Heart right ventricle (tissue), 16 donors: ENCODE measurements around the gene ANKH. TPM values are rescaled to one million over a fixed set of nuclear protein-coding genes. Genes with fewer than 3 reads are reported as not detected.

Source experiments
- ATAC-seq, 8 donors: fragments of 200-7000 bp; cut with Tn5 transposase; one replicate each; pipeline ENCODE4 v1.9.1; 2020; ENCODE audit warnings: mild to moderate bottlenecking in 8 of 8, moderate library complexity in 8 of 8, moderate number of reproducible peaks in 1 of 8
- DNase-seq, 2 donors: peaks; one replicate each; pipeline ENCODE4 v3.0.0-alpha.2; 2020
- H3K27ac ChIP-seq, 10 donors: fragments of 200-600 bp; sonication (generic) in 2 of 10; one replicate each; pipeline versions ENCODE4 v1.5.0 to v1.8.0; 2020 to 2022; ENCODE audit warnings: mild to moderate bottlenecking in 3 of 10
- H3K27me3 ChIP-seq, 7 donors: fragments of 200-600 bp; one replicate each; pipeline ENCODE4 v1.8.0; 2021 to 2022; ENCODE audit warnings: mild to moderate bottlenecking in 2 of 7
- H3K36me3 ChIP-seq, 9 donors: fragments of 200-600 bp; sonication (generic) in 1 of 9; one replicate each; pipeline versions ENCODE4 v1.5.0 to v1.8.0; 2020 to 2022; ENCODE audit warnings: mild to moderate bottlenecking in 2 of 9
- H3K4me1 ChIP-seq, 9 donors: fragments of 200-600 bp; sonication (generic) in 1 of 9; one replicate each; pipeline versions ENCODE4 v1.5.0 to v1.8.0; 2020 to 2022; ENCODE audit warnings: mild to moderate bottlenecking in 4 of 9
- H3K4me3 ChIP-seq, 10 donors: fragments of 200-600 bp; sonication (generic) in 2 of 10; one replicate each; pipeline versions ENCODE4 v1.5.0 to v1.8.0; 2020 to 2022; ENCODE audit warnings: mild to moderate bottlenecking in 7 of 10, moderate library complexity in 2 of 10
- H3K9me3 ChIP-seq, 11 donors: fragments of 200-600 bp in 10 of 11; sonication (generic) in 2 of 11; one replicate each; pipeline versions ENCODE4 v1.5.0 to v1.8.0; 2013 to 2022; ENCODE audit warnings: mild to moderate bottlenecking in 2 of 11, control low read depth in 1 of 11, moderate library complexity in 1 of 11
- CTCF ChIP-seq, 9 donors: fragments of 200-600 bp; sonication (generic) in 2 of 9; IDR thresholded peaks; one replicate each; pipeline versions ENCODE4 v1.5.0 to v1.8.0; 2021 to 2022; ENCODE audit warnings: antibody characterized with exemption in 9 of 9, mild to moderate bottlenecking in 5 of 9, moderate library complexity in 1 of 9
- WGBS, 2 donors: extraction: QIAGEN DNeasy Blood & Tissue Kit; methylation state at CpG; one replicate each; pipeline ENCODE4 v1.1.7; 2013; ENCODE audit warnings: inconsistent platforms in 1 of 2; 5-methylcytosine and 5-hydroxymethylcytosine counted together
- intact Hi-C, 10 donors: fragments of 100-400 bp; cut with DNase I; formaldehyde crosslinking; loops; one replicate each; pipeline versions ENCODE4 v1.11.1 to v1.14.2; 2022
- polyA plus RNA-seq, 2 donors: library from polyadenylated mRNA; stranded (reverse); fragments of 200-250 nt; gene quantifications; one replicate each; pipeline ENCODE4 v1.2.3, GENCODE V29; 2013
- total RNA-seq, 10 donors: library from RNA; stranded (reverse); fragmentation: NEBNext Ultra II Directional in 3 of 10; extraction: Animal tissue kit (Norgen Biotek cat#: 25700) in 3 of 10; gene quantifications; one replicate each; pipeline versions ENCODE4 v1.2.1 to v1.2.4, GENCODE V29; 2021 to 2023
- donor health status: Arrhythmogenic right ventricular cardiomyopathy.
- donor health status: ischemic (EF 13 %, LVEDD 7.1; RV severe dilation, severe dysfunction).
- donor health status: healthy with polysubstance abuse.
- donor health status: DM: no; HTN: yes; CAD: no.
- donor health status: DM: no; HTN: no; CAD: no.
- donor health status: ischemic (EF 25% LVEDD 6.9; RV normal size, moderate dysfunction).
- donor health status: ischemic (EF 25% LVEDD 5.7; RV mildly dilated, moderate dysfunction).
- donor health status: healthy.
- donor health status: DM: yes; HTN: yes; CAD: no.
- donor health status: Ischemic cardiomyopathy.
- donor health status: ischemic (EF 35%, LVEDD 5.7; RV mildly dilated, moderate dysfunction).
- donor health status: nonischemic (EF 11% LVEDD 7.7; RV severe dilation, severe dysfunction).
- donor health status: DM: yes; HTN: yes; CAD: no.
- donor health status: PGD.
- donor health status: ischemic (EF 29% LVEDD 5.4; RV normal size, mild dysfunction).
- donor health status: nonischemic (EF 23%, LVEDD 6.1; RV moderate dilation, normal function).

ANKH gene
- total and polyA plus RNA-seq, 12 donors: 51.0 to 256 (median 192) TPM

GRCh38 chr5:14869668-14870164 lies 1.9 kb downstream of the ANKH start:
- Histone ChIP-seq H3K36me3 (no peaks in the 10 kb centered on the region), H3K27ac (peak overlapping the region; percentile 54 to 98 (median 90)), H3K27me3 (no peaks in the 10 kb centered on the region), H3K9me3 (no peaks in the 10 kb centered on the region), H3K4me3 (peak overlapping the region; percentile 67 to 98 (median 86)), H3K4me1 (peaks cover 0 to 63% (median 37%) of the 10 kb centered on the region in 9 donors)
- no peak for TF ChIP-seq CTCF (IDR thresholded peaks at IDR 0.05)
- ATAC-seq: peak in 4 of 8 donors; percentile 16 to 43 (median 36)
- 20 to 30% methylated on average over 9 of the region's 9 CpGs for WGBS, 2 donors
- intact Hi-C loops: loop anchor here in 9 of 10 donors (1.0 to 10.0 kb wide), 13 partner anchors 52 to 143 kb away; no protein-coding TSS in a partner anchor
- DNase-seq: no peak

- 70 to 81% methylated on average over 2 of the region's 2 CpGs for WGBS, 2 donors
- intact Hi-C loops: loop anchor here in 4 of 10 donors (5.0 to 10.0 kb wide), 3 partner anchors 52 to 134 kb away; no protein-coding TSS in a partner anchor
- H3K27ac ChIP-seq: peak overlapping the region in 8 of 10 donors; percentile 85 to 98 (median 92)
- no peaks in the 10 kb centered on the region for H3K36me3 ChIP-seq
- no peak for TF ChIP-seq CTCF (IDR thresholded peaks at IDR 0.05)
- ATAC-seq (no peak), DNase-seq (no peak)
- H3K27me3 ChIP-seq: no peaks in the 10 kb centered on the region
- H3K9me3 ChIP-seq: no peaks in the 10 kb centered on the region
- peaks cover 0 to 68% (median 41%) of the 10 kb centered on the region in 9 donors for H3K4me1 ChIP-seq
- peak overlapping the region in 8 of 10 donors; percentile 68 to 97 (median 86) for H3K4me3 ChIP-seq
Observed at GRCh38 chr5:14869233-14869632, 2.3 kb downstream of the ANKH start.

GRCh38 chr5:14868771-14869170 lies 2.8 kb downstream of the ANKH start:
- no peaks in the 10 kb centered on the region for H3K36me3 ChIP-seq
- peaks cover 0 to 71% (median 45%) of the 10 kb centered on the region in 9 donors for H3K4me1 ChIP-seq
- intact Hi-C loops: loop anchor here in 4 of 10 donors (5.0 to 10.0 kb wide), 3 partner anchors 51 to 134 kb away; no protein-coding TSS in a partner anchor
- peak overlapping the region in 4 of 10 donors; percentile 87 to 95 (median 94) for H3K27ac ChIP-seq
- no peaks in the 10 kb centered on the region for H3K27me3 ChIP-seq
- TF ChIP-seq CTCF (IDR thresholded peaks at IDR 0.05): no peak
- no peaks in the 10 kb centered on the region for H3K9me3 ChIP-seq
- 75 to 81% methylated on average over 7 of the region's 7 CpGs for WGBS, 2 donors
- peak overlapping the region in 3 of 10 donors; percentile 71 to 97 (median 88) for H3K4me3 ChIP-seq
- DNase-seq: no peak
- ATAC-seq: no peak

- Histone ChIP-seq H3K9me3 (no peaks in the 10 kb centered on the region), H3K4me3 (no peak overlapping the region), H3K27ac (peak overlapping the region in 8 of 10 donors; percentile 15 to 69 (median 50)), H3K36me3 (peaks cover 0 to 8% (median 0%) of the 10 kb centered on the region in 9 donors), H3K4me1 (peaks cover 0 to 87% (median 55%) of the 10 kb centered on the region in 9 donors), H3K27me3 (no peaks in the 10 kb centered on the region)
- no peak for DNase-seq
- ATAC-seq: peak; percentile 37 to 72 (median 62)
- no peak for TF ChIP-seq CTCF (IDR thresholded peaks at IDR 0.05)
- 92 to 93% methylated on average over 2 of the region's 2 CpGs for WGBS, 2 donors
- intact Hi-C loops: loop anchor here in 4 of 10 donors (1.0 to 10.0 kb wide), 4 partner anchors 34 to 129 kb away; no protein-coding TSS in a partner anchor
Observed at GRCh38 chr5:14864181-14864812, 7.3 kb downstream of the ANKH start.
